DMS153 (cell line): Measurements from ENCODE around the gene PMPCA.

Experiments used
- DNase-seq: peaks from one replicate; lab custom pipeline; 2025; lab: John Stamatoyannopoulos, UW

PMPCA gene

DNA sequence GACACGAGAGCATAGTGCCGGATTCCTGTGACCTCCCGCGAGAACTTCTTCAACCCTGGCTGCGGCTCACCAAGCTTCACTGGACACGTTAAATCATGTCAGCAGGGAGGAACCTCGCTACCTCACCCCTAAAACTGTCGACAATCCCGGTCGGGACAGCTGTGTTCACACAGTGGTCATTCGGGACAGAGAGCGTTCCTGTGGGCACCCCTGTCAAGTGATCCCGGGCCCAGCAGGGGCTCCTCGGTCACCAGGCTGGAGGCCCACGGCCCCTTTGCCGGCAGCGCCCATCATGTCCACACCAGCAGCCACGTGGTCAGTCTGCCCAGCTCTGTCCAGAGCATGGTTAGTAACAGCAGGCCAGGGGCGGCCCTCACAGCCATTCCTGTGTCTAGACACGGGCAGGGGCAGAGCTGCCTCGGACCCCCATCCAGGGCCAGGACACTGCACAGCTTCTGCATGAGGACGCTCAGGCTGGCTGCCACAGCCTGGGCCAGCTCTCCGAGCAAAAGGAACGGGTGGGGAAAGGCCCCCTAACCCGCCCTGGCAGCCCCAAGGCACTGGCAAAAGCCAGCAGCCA is 25.7 kb downstream of the PMPCA start:
- no peak for DNase-seq

- DNase-seq, result no peak
Observed at GRCh38 chr9:136437430-136437829, 27.0 kb downstream of the PMPCA start.

- no peak for DNase-seq
Observed at GRCh38 chr9:136437839-136438547, 27.5 kb downstream of the PMPCA start.

GRCh38 chr9:136438548-136439480 is 28.4 kb downstream of the PMPCA start:
- no peak for DNase-seq

DNA sequence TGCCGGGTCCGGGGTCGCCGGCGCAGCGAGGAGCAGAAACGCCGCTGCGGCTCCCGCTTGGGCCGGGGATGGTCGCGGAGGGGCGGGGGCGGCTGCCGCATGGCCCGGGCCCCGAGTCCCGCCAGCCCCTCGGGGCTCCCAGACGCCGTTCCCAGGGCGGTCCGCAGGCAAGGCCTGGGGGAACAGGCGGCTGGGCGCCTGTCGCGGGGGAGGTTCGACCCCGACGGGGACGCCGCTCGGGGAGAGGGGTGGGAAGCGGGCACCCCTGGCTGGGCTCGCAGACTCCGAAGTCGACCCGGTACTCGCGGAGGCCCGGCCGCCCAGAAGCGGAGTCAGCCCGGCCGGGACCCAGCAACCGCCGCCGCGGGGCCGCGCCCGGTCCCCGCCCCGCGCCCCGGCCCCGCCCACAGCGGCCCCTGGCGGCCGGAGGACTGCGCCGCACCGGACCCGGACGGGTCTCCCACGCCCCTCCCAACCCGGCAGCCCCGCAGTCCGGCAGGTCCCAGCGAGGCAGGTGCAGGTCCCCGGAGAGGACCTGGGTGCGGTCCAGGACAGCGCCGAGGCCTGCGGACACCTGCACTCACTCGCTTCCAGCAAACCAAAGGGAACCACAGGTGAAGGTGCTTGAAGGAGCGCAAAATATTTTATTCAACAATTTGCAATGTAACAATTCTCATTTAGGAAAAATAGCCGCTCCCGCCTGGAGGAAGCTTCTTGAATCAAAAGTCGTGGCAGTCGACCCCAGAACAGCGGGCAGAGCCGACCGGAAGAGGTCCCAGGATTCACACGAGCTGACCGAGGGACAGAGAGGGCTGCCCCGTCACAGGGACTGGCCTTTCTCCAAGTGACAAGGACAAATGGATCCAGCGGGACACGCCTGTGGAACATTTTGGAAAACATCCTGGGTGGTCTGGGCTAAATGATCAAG is 29.3 kb downstream of the PMPCA start, which contains the start of gene INPP5E:
INPP5E (minus strand) TSS at position 365 of the 928 bp plus-strand sequence. CDS start 426 bp downstream, outside the sequence.
- peak; percentile 6 for DNase-seq

GRCh38 chr9:136441191-136441680 is 30.8 kb downstream of the PMPCA start:
- no peak for DNase-seq

DNA sequence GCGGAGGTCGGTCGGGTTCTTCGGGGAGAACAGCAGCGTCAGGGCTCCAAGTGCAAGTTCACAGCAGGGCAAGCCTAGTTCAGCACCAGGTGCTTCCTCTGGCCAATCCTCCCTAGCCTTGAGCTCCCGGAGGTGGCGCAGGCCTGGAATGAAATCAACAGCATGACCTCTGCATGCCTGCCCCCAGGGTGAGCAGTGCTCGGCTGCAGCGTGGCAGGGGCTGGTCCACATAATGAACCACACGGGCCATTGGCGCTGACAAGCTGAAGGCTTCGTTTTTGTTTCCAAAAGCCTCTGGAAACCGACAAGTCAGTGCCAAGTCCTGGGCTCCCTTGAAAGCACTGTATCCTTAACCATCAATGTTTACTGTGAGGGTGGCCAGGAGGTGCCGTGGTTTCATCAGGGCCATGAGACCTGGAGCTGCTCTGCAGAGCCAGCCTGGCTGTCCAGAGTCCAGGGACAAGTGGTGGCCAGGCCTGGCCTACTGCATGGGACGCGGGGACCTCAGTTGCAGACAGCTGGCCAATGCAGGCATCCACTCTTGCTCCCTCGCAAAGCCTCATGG is 31.3 kb downstream of the PMPCA start:
- DNase-seq, result no peak

DNA sequence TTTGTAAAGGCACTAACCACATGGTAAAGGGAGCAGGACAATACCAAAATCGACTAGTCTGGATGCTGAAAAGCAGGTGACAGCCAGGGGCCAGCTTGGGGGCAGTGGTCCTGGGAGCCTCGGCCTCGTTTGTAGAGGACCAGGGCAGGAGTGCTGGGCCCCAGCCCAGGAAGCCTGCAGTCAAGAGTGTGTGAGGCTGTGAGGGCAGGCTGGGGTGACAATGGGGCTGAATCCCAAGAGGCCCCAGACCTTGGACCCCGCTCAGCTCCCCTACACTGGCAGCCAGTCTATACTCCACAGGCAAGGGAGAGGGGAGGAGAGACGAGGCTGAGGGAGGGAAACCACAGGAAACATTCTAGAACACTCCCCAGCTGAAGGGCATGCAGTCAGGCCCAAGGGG is 31.8 kb downstream of the PMPCA start:
- DNase-seq, result no peak

DNA sequence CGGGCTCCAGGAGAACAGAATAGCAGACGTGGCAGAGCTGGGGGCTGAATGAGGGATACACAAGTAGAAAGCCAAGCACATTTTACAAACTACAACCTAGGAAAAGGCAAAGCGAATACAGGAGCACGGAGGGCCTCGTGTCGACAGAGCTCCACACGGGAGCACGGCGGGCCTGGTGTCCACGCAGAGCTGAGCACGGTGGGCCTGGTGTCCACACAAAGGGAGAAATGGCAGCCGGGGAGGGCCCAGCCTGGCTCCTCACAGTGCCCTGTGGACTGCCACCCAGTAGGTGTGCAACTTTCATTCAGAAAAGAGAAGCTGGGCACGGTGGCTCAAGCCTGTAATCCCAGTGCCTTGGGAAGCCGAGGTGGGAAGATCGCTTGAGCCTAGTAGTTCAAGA is 32.6 kb downstream of the PMPCA start:
- no peak for DNase-seq

DNA sequence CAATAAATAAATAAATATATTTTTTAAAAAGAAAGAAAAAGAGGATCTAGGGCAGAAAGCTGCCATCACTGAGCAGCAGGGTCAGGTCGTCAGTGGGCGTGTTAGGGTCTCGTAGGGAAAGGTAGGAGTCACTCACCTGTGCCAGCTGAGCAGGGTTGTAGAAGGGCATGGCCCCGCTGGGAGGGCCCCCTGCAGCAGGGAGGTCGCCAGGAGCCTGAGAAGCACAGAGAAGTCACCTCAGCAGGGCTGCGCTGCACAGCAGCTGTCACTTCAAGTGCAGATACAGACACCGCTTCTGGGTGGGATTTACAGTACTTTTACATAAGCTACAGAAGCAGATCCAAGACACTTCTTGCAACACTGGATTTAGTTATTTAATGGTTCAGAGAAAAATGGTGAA is 33.2 kb downstream of the PMPCA start:
- DNase-seq, result no peak

DNA sequence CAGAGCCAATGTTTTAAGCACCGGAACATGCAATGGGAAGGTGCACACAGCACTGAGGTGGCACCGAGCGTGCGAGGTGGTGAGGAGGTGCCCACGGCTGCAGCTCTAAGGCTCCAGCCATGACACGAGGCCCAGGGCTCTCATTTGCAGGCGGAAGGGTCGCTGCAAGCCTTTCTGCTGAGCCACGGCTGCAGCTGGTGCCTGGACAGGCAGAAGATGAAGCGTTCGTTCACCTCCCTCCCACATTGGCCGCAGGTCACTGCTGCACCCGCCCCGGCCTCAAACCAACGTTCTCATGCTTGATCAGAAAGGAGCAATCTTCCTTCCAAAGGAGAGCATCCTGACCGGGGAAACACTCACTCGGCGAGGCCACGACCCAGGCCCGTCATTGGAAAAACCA is 33.6 kb downstream of the PMPCA start:
- DNase-seq, result no peak

- DNase-seq, result no peak
Observed at GRCh38 chr9:136445799-136446198, 35.3 kb downstream of the PMPCA start.

DNA sequence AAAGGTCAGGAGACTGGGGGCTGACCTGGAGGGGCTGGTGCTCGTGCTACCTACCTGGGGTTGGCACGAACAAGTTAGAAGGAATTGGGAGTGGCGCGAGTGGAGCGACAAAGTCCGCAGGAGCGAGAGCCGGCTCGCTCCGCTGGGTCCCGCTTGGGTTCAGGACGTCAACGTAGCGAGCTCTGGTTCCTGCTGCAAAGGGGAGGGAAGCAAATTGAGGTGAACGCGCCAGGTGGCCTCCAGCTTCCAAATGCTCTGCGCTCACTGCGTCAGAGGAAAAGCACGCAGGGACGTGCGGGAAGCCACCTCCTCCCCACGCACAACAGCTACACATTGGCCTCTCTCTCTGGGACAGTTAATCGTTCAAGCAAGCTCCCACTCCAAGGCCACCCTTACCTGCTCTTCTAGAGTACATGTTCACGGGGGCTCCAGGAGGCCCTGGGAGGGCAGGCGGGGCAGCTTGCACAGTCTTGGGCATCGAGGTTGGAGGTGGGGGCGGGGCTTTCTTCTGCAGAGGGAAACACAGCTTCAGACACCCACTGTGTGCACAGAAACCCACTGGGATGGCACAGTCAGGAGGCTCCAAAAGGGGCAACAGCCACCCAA is 36.8 kb downstream of the PMPCA start:
- DNase-seq, result no peak

GRCh38 chr9:136448655-136449054 is 38.2 kb downstream of the PMPCA start:
- no peak for DNase-seq

GRCh38 chr9:136451221-136451877 is 40.9 kb downstream of the PMPCA start:
- no peak for DNase-seq

DNA sequence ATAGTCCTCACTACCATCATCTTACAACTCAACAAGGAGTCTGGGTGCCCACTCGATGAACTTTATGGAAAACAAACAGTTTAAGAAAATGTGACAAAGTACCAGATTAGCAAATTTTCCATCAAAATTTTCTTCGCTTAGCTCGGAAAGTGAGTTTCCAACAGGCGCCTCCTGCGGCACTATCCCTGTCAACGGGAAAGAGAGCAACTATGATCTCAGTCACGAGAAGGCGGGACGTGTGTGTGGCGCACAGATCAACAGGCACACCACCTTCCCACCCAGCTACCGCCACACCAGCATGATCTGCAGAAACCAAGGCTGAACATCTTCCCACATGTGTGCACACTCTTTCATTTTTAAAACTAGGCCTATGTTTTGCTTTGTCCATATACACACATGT is 42.9 kb downstream of the PMPCA start:
- no peak for DNase-seq

DNA sequence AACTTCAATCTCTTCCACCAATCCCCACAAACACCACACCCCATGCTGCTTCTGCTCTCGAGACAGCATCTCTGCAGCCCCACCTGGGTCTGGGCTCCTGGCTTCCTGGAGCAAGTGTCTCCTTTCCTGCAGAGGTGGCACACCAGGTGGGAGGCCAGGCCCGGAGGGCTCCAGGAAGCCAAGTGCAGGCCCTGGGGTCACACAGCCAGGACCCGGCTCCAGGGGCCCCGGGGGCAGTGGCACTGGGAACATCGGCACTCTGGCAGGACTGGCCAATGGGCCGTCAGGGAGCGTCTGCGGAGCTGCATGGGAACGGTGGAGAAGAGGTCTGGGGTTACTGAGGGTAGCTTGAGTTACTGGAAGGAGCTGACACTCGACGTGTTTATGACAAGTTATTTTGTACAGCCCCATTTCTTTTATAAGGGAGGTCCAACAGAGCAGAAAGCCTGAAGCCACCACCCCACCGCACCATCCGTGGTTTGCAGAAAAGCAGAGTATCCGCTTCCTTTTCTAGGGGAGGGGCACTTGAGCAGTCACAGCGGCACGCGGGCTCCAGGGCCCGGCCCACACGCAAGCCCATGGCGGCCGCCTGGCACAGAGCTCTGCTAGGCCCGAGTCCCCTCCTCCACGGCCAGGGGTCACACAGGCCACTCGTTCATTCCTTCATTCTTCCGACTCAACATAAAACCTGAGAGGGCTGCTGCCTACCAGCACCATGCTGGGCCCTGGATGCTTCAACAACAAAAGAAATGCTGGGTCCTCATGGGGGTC is 43.8 kb downstream of the PMPCA start:
- no peak for DNase-seq

- no peak for DNase-seq
Observed at GRCh38 chr9:136455043-136456002, 44.9 kb downstream of the PMPCA start.
